Measurements from ENCODE around the gene SKA2.
"Not testable (repeated sequence)": the region's sequence is repeated elsewhere in the genome, so short reads cannot be mapped to it uniquely, and the experiment has no call there.

Gene SKA2

DNA sequence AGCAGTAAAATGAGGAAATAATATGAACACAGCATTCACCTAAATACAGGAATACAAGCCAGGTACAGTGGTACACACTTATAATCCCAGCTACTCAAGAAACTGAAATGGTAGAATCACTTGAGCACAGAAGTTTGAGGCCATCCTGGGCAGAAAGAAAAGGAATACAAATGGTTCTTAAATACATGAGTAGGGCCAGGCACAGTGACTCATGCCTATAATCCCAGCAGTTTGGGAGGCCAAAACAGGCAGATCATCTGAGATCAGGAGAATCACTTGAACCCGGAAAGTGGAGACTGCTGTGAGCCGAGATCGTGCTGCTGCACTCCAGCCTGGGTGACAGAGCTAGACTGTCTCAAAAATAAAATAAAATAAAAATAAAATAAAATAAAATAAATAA is 31.9 kb upstream of the SKA2 start:
- Histone ChIP-seq H3K36me3 (peaks cover 36% of the 10 kb centered on the region), H3K27ac (no peak overlapping the region), H3K4me1 (ENCODE audit: control insufficient read depth in 1 of 2, insufficient read depth in 1 of 2, low read depth in 1 of 2, low read length in 1 of 2) (no peaks in the 10 kb centered on the region), H3K9me3 (no peaks in the 10 kb centered on the region), H3K4me3 (ENCODE audit: low read depth in 1 of 2, low read length in 1 of 2) (no peak overlapping the region), H3K27me3 (no peaks in the 10 kb centered on the region)
- TF ChIP-seq CTCF (IDR thresholded peaks at IDR 0.05), result no peak

DNA sequence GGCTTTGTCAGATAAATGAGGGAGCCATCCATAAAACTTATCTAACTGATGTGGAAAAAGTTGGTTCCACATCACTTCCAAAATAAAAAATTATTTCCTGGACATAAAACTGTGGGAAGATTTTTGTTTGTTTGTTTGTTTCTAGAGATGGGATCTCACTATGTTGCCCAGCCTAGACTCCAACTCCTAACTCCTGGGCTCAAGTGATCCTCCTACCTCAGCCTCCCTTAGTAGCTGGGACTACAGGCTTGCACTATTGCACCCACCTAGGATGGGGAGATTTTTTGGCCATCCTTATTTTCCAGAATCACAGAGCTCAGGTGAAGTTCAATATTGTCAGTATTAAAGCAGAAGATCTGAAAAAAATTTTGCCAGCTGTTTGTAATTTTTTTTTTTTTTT is 31.0 kb upstream of the SKA2 start:
- no peak for TF ChIP-seq CTCF (IDR thresholded peaks at IDR 0.05)

DNA sequence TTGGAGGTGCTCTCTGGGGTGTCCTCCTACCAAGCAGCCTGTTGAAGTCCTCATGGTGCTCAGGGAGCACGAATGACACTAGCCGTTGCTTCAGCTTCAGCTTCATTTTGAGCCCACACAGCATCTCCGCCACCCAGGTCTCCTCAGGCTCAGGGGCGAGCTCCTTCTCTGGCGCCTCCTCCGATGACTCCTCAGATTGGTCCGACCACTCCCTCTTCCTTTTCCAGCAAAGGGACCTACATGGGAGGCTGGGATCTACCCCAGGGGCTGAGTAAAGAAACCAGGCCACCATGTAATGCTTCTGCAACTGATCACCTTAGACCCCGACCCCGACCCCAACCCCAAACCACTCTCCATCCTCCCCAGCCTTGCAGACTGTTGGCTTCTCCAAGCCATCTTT is 26.5 kb upstream of the SKA2 start:
- Histone ChIP-seq H3K27me3 (no peaks in the 10 kb centered on the region), H3K9me3 (no peaks in the 10 kb centered on the region), H3K27ac (no peak overlapping the region), H3K36me3 (peaks cover 26% of the 10 kb centered on the region), H3K4me3 (ENCODE audit: low read depth in 1 of 2, low read length in 1 of 2) (no peak overlapping the region), H3K4me1 (ENCODE audit: control insufficient read depth in 1 of 2, insufficient read depth in 1 of 2, low read depth in 1 of 2, low read length in 1 of 2) (no peaks in the 10 kb centered on the region)
- TF ChIP-seq CTCF (IDR thresholded peaks at IDR 0.05), result no peak

More for the DNA sequence above, 31.0 kb upstream of the SKA2 start:
- H3K36me3 ChIP-seq, result peaks cover 36% of the 10 kb centered on the region
- no peaks in the 10 kb centered on the region for H3K4me1 ChIP-seq (ENCODE audit: control insufficient read depth in 1 of 2, insufficient read depth in 1 of 2, low read depth in 1 of 2, low read length in 1 of 2)
- no peaks in the 10 kb centered on the region for H3K27me3 ChIP-seq
- no peak overlapping the region for H3K27ac ChIP-seq
- H3K4me3 ChIP-seq (ENCODE audit: low read depth in 1 of 2, low read length in 1 of 2), result no peak overlapping the region
- no peaks in the 10 kb centered on the region for H3K9me3 ChIP-seq

DNA sequence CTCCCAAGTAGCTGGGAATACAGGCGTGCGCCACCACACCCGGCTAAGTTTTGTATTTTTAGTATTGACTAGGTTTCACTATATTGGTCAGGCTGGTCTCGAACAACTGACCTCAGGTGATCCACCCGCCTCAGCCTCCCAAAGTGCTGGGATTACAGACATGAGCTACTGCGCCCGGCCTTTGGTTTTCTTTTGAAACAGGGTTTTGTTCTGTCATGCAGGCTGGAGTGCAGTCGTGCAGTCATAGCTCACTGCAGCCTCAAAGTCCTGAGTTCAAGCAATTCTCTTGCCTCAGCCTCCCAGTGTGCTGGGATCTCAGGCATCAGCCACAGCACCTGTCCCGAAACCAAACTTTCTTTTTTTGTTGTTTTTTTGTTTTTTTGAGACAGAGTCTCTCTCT is 25.6 kb upstream of the SKA2 start:
- Histone ChIP-seq H3K36me3 (peaks cover 21% of the 10 kb centered on the region), H3K4me3 (ENCODE audit: low read depth in 1 of 2, low read length in 1 of 2) (no peak overlapping the region), H3K4me1 (ENCODE audit: control insufficient read depth in 1 of 2, insufficient read depth in 1 of 2, low read depth in 1 of 2, low read length in 1 of 2) (no peaks in the 10 kb centered on the region), H3K27ac (no peak overlapping the region), H3K9me3 (no peaks in the 10 kb centered on the region), H3K27me3 (no peaks in the 10 kb centered on the region)
- TF ChIP-seq CTCF (IDR thresholded peaks at IDR 0.05), result no peak

DNA sequence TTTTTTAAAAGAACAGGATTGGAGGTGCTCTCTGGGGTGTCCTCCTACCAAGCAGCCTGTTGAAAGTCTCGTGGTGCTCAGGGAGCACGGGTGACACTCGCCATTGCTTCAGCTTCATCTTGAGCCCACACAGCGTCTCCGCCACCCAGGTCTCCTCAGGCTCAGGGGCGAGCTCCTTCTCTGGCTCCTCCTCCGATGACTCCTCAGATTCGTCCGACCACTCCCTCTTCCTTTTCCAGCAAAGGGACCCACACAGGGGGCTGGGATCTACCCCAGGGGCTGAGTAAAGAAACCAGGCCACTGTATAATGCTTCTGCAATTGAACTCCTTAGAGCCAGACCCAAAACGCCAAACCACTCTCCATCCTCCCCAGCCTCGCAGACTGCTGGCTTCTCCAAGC is 24.6 kb upstream of the SKA2 start:
- peaks cover 13% of the 10 kb centered on the region for H3K36me3 ChIP-seq
- not testable (repeated sequence) for H3K4me3 ChIP-seq (ENCODE audit: low read depth in 1 of 2, low read length in 1 of 2); H3K9me3 ChIP-seq; H3K27ac ChIP-seq; H3K4me1 ChIP-seq (ENCODE audit: control insufficient read depth in 1 of 2, insufficient read depth in 1 of 2, low read depth in 1 of 2, low read length in 1 of 2); H3K27me3 ChIP-seq

GRCh38 chr17:59178266-59178985 is 23.4 kb upstream of the SKA2 start:
- Histone ChIP-seq H3K27me3 (no peaks in the 10 kb centered on the region), H3K27ac (no peak overlapping the region), H3K4me1 (ENCODE audit: control insufficient read depth in 1 of 2, insufficient read depth in 1 of 2, low read depth in 1 of 2, low read length in 1 of 2) (no peaks in the 10 kb centered on the region), H3K4me3 (ENCODE audit: low read depth in 1 of 2, low read length in 1 of 2) (no peak overlapping the region), H3K36me3 (peaks cover 23% of the 10 kb centered on the region), H3K9me3 (no peaks in the 10 kb centered on the region)
- no peak for TF ChIP-seq CTCF (IDR thresholded peaks at IDR 0.05)

All from neutrophil (primary cell).